Measurements from ENCODE around the gene SEPTIN10.
A peak's percentile ranks its signal among the peaks of the same experiment; 100 is the strongest.
"Not testable (repeated sequence)": the region's sequence is repeated elsewhere in the genome, so short reads cannot be mapped to it uniquely, and the experiment has no call there.

SEPTIN10 gene

GRCh38 chr2:109542384-109542783 lies 71.4 kb downstream of the SEPTIN10 start:
- DNase-seq (ENCODE audit: low spot score): no peak

DNA sequence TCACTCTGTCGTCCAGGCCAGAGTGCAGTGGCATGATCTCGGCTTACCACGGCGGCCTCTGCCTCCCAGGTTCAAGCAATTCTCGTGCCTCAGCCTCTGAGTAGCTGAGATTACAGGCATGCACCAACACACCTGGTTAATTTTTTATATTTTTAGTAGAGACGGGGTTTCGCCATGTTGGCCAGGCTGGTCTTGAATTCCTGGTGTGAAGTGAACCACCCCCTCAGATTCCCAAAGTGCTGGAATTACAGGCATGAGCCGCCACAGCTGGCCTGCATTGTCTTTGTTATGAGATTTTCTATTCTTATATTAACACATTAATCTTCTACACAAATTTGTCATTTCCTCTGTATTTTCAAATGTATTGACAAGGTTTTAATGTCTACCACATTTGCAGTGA lies 75.2 kb downstream of the SEPTIN10 start:
- no peak for DNase-seq (ENCODE audit: low spot score)

GRCh38 chr2:109537565-109538222 lies 76.1 kb downstream of the SEPTIN10 start:
- DNase-seq (ENCODE audit: low spot score): no peak

DNA sequence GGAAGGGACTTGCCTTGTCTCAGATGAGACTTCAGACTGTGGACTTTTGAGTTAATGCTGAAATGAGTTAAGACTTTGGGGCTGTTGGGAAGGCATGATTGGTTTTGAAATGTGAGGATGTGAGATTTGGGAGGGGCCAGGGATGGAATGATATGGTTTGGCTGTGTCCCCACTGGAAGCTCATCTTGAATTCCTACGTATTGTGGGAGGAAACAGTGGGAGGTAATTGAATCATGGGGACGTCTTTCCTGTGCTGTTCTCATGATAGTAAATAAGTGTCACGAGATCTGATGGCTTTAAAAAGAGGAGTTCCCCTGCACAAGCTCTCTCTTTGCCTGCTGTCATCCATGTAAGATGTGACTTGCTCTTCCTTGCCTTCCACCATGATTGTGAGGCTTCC lies 77.2 kb downstream of the SEPTIN10 start:
- DNase-seq (ENCODE audit: low spot score): not testable (repeated sequence)

- no peak for DNase-seq (ENCODE audit: low spot score)
These were observed 78.4 kb downstream of the SEPTIN10 start for GRCh38 chr2:109535217-109535946.

- no peak for DNase-seq (ENCODE audit: low spot score)
These were observed 79.9 kb downstream of the SEPTIN10 start for GRCh38 chr2:109533823-109534222.

- no peak for DNase-seq (ENCODE audit: low spot score)
These were observed 81.1 kb downstream of the SEPTIN10 start for GRCh38 chr2:109532728-109533076.

DNA sequence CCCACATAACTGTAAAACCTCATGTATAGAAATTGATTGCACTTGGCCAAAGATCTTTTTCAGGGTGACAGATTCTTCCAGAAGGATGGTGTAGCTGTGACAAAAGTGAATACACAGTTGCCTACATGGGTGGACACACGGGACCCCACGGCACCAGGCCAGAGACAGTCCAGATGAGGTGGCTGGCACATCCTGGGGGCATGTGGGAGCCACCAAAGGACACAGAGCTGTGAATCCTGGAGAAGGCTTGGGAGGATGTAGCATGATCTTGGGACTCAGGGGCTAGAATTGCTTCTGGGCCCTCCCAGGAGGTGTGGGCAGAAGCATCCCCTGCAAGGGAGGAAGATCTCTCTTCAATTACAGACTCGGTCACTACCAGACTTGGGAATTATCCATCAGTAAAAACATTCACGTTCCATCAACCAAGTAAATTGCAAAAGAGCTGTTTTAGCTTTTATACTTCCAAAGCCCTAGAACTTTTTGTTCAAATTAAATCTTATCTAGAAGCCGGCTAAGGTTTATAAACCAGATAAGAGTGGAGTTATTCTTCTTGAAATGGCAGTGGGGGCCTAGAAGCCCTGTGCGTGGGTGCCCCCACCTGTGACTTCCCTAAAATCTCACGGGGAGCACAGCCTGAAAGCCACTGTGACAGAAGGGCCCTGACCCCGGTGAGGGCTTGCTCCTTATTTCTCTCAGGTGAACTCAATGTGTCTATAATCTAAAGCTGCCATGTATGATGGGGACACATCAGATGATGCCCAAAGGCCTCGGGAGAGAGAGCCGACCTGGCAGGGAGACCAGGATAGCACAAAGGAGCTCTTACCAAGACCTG lies 81.7 kb downstream of the SEPTIN10 start:
- DNase-seq (ENCODE audit: low spot score): no peak

- no peak for DNase-seq (ENCODE audit: low spot score)
These were observed 82.5 kb downstream of the SEPTIN10 start for GRCh38 chr2:109531221-109531620.

DNA sequence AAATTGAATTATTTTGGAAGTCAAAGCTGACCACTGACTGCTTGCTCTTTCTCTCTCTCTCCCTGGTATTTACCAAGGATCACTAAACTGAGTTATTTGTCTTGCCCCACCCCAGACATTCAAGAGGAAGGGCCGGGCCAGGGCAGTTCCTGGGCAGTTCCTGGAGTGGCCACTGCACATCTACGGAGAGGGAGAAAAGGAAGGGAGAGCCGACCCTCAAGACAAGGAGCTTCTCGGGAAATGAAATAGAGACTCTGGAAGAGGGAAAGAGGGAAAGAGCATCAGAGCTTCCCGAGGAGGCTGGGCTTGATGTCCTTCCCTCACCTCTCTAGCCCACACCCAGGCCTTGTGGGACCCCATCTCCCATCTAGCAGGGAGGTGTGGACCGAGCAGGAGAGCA lies 83.1 kb downstream of the SEPTIN10 start:
- DNase-seq (ENCODE audit: low spot score): no peak

DNA sequence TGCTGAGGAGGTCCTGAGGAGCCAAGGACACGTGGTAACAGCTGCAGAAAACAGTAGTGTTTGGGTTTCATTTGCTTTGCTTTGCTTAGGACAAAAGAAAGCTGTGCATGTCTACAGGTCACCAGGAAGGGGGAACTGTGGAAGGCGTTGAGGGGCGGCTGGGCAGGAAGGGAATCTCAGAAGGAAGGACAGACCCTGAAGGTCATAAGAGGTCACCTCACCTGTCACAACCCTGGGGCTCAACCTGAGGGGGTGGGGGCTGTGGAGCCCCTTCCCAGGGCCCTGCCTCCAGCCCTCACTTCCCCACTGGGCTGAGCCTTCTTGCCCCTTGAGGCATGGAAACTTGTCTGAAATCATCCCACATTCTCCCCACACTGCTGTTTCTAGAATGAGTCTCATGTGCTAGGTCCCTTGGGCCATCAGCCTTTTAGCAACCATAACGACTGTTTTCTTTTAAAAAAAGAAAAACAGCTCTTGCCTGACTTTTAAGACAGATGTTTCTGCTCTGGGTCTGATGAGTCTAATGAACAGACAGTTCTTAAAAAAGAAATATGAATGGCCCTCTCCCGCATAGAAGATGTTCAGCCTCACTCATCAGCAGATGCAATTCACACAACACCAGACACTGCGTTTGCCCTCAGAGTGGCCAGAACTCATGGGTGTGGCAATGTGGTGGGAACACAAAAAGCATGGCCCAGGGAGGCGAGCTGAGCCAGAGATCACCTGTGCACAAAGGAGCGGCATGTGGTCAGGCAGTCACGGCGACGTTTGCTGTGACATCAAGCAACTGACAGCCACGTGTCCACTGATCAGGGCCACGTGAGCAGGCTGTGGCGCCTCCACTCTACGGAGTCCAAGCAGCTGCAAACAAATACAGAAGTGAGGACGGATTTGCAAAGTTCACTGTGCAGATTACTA lies 84.0 kb downstream of the SEPTIN10 start:
- no peak for DNase-seq (ENCODE audit: low spot score)

DNA sequence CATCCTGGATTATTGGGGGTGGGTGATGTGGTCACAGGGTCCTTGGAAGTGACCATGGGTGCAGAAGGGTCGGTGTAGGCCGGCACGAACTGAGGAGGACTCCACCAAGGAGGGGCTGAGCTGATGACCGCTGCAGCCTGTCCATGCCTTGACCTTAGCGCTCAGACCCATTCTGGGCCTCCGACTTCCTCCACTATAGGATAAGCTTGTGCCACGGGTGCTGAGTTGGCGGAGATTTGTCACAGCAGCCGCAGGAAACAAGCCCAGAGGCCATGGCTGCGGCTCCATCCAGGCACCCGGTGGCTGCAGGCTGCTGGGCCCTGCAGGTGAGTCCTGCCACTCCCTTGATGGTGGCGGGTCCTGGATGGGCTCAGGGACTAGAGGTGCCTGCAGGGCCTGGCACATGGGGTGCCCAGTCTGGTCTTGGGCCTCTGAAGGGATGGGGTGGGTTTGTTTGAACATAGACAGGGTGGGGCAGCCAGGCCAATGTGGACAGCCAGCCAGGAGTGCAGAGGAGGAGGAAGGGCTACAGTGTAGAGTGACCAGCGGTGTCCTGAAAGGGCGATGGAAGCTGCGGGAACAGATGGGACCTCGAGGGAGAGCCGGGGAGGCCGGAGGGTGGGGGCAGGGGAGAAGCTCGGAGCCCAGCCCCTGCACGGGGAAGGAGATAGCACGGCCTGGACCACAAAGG lies 84.8 kb downstream of the SEPTIN10 start:
- DNase-seq (ENCODE audit: low spot score): no peak

DNA sequence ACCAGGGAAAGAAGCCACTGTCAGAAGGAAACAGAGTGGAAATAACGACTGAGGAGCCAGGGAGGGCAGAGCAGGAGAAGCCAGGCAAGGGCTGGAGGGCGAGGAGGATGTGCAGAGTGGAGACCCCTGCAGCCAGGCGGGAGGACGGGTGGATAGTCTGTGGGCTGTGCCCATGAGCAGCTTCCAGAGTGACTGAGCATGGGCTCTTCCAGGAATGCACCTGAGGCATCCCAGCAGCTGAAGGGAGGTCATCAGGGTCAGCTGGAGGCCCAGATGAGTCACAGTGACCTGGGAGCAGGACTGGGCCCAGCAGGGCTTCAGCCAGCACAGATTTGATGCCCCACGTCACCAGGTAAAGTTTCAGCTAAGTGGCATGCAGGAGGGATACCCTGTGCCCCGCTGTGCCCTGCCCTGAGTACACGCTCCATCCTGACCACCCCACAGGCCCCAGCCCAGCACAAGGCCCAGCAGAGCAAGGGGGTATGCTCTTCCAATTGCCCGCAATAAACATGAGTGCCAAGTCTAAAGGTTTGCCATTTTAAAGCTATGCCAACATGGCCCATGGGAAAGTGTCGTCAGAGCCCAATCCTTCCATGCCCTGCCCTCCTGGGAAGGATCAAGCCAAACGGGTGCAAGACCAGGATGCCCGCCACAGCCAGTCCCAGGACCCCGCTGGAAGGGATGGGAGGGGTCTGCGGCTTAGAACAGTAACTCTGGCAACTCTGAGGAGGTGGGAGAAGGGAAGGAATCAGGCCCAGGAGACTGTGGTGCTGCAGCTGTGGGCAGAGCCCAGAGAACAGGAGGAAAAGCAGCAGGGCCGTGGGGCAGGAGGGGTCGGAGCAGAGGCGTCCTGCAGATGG lies 85.7 kb downstream of the SEPTIN10 start:
- DNase-seq (ENCODE audit: low spot score): peak; percentile 33

DNA sequence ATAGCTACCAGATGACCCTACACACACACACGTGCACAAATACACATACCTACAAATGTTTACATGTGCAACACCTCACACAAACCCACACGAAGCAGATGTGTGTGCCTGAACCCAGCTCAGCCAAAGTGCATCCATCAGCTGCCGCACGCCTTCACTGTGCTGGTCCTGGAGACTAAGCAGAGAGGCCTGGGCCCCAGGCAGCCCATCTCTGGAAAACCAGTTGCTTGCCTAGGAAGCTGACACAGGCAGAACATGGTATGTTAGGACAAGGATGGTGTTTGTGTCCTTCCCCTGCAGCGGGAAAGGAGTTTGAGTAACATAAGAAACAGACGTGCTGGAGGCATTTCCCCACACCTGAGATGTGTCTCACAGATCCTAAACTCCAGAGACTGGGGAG lies 86.7 kb downstream of the SEPTIN10 start:
- DNase-seq (ENCODE audit: low spot score): peak; percentile 42

DNA sequence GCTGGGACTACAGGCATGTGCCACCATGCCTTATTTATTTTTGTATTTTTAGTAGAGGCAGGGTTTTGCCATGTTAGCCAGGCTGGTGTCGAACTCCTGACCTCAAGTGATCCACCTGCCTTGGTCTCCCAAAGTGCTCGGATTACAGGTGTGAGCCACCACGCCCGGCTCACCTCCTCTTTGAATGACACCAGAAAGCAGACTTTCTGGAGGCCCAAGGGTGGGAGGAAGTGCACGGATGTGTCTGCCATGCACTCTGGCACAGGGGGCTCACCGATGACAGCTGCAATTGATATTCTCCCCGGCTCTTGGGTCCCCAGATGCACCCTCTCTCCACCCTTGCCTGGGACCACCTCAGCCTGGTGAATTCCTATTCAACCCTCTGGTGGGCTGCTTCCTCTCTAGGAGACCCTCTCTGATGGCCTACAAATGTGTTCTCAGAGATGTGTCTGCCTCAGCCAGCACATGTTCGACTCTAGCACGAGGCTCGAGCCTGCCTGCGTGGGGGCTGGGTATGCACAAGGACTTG lies 87.3 kb downstream of the SEPTIN10 start:
- peak; percentile 31 for DNase-seq (ENCODE audit: low spot score)

DNA sequence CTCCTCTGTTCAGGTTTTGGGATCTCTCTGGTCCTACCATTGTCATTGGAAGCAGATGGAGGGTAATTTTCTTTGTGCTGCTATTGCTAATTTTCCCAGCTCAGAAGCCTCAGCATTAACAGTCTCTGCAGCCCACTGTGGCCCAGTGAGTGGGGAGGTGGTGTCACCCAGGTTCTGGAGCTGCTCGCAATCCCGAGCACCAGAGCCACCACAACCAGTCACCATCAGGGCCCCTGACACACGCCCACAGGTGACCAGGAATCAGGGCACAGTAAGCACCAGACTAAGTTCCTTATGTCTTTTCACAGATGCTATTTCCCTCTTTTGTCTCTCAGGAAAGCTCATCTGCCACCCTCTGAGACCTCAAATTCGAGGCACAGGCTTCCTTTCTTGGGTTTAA lies 87.9 kb downstream of the SEPTIN10 start:
- peak; percentile 14 for DNase-seq (ENCODE audit: low spot score)

- DNase-seq (ENCODE audit: low spot score): peak; percentile 42
These were observed 90.0 kb downstream of the SEPTIN10 start for GRCh38 chr2:109523536-109524361.

DNA sequence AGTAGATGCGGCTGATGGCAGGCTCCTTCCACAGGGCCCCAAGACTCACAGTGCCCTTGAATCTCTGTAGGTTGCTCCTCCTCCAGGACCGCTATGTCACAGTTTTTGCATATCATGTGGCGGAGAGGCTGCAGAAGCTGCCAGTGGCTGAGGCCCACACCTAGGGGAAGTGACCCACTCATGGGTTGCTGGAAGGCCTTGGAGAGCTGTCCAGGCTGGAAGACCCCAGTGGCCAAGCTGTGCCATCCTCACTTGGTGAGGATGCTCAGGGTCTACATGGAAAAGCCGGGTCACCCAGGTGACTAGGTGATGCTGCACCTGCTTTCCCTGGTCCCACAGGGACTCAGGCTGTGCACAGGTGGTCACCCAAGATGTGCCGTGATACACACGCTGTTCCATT lies 90.6 kb downstream of the SEPTIN10 start:
- DNase-seq (ENCODE audit: low spot score): peak; percentile 44

DNA sequence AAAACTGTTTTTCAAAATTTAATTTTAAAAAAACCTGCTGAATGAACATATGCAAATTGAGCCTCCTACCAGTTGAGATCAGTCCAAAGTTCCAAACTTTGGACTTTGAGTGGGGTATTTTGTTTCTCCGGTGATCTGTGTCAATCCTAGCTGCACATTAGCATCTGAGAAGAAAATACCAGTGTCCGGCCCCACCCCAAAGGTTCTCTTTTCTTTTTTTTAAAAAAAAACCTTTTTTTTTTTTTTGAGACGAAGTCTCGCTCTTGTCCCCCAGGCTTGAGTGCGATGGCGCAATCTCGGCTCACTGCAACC lies 91.7 kb downstream of the SEPTIN10 start:
- DNase-seq (ENCODE audit: low spot score): no peak

Measured in left forelimb (tissue), 1 donor.